Endothelial cell of umbilical vein (primary cell): ENCODE data around the gene PROX1.

Experiments used
- CTCF ChIP-seq, 2 donors: IDR thresholded peaks; 1 replicate in 1 of 2; 2 replicates in 1 of 2; pipeline ENCODE4 v1.5.1; 2011; ENCODE audit warnings: low read length in 2 of 2, mild to moderate bottlenecking in 2 of 2, moderate library complexity in 2 of 2, control low read depth in 1 of 2, inconsistent platforms in 1 of 2, low read depth in 1 of 2; ENCODE audit not compliant: insufficient read depth in 1 of 2; ENCODE audit errors: extremely low read depth in 1 of 2
- EZH2 ChIP-seq: IDR thresholded peaks from 2 replicates; pipeline ENCODE4 v1.6.1; 2012; ENCODE audit warnings: borderline replicate concordance, low read depth, mild to moderate bottlenecking, moderate library complexity, low read length, inconsistent platforms; ENCODE audit not compliant: severe bottlenecking
- MAX ChIP-seq: IDR thresholded peaks from 2 replicates; pipeline ENCODE4 v1.6.1; 2011; ENCODE audit not compliant: insufficient read depth, insufficient read length
- POLR2A ChIP-seq: IDR thresholded peaks from 2 replicates; pipeline ENCODE4 v1.6.1; 2012; ENCODE audit warnings: low read depth, mild to moderate bottlenecking, control low read depth, low read length
- POLR2AphosphoS5 ChIP-seq: IDR thresholded peaks from 2 replicates; pipeline ENCODE4 v1.6.1; 2012; ENCODE audit warnings: low read depth, mild to moderate bottlenecking, control low read depth, low read length, moderate library complexity; ENCODE audit not compliant: insufficient read depth

GRCh38 chr1:214008791-214009422, 21.1 kb downstream of the PROX1 start:
- TF ChIP-seq CTCF (IDR thresholded peaks at IDR 0.05; ENCODE audit: extremely low read depth in 1 of 2, insufficient read depth in 1 of 2, low read depth in 1 of 2, low read length in 2 of 2), result no peak
- no peak for TF ChIP-seq POLR2A
- no peak for TF ChIP-seq EZH2
- no peak for TF ChIP-seq POLR2AphosphoS5
- TF ChIP-seq MAX, result no peak
